Measurements from ENCODE around the gene ADNP. TPM values are rescaled to one million over a fixed set of nuclear protein-coding genes. Genes with fewer than 3 reads are reported as not detected.
A peak's percentile ranks its signal among the peaks of the same experiment; 100 is the strongest.

The ADNP gene
- total RNA-seq, 1 donor from 2014 or later, result 139 TPM

DNA sequence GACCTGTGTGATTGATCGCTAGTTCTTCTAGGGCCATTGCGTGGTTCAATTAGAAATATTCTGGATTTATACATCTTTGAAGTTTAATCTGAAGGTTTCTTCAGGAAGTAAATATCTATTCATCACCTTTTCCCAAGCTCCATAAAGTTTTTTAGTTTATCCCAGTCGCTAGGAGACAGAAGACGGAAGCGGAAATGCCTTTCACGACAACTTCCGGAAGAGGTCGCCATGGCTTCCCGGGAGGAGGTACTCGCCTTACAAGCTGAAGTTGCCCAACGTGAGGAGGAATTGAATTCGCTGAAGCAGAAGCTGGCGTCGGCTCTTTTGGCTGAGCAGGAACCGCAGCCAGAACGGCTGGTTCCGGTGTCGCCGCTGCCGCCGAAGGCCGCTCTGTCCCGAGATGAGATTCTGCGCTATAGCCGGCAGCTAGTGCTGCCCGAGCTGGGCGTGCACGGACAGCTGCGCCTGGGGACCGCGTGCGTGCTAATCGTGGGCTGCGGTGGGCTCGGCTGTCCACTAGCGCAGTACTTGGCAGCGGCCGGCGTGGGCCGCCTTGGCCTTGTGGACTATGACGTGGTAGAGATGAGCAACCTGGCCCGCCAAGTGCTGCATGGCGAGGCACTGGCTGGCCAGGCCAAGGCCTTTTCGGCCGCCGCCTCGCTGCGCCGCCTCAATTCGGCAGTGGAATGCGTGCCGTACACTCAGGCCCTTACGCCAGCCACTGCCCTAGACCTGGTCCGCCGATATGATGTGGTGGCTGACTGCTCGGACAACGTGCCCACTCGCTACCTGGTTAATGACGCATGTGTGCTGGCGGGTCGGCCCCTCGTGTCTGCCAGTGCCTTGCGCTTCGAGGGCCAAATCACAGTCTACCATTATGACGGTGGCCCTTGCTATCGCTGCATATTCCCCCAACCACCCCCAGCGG is 27.6 kb upstream of the ADNP start, which contains the start of gene MOCS3:
Gene MOCS3, plus strand, starts transcription at position 204 of the 928 bp plus-strand sequence. Its CDS starts 25 bp downstream, at position 229.
- peak; percentile 71 for DNase-seq
- H3K4me3 Mint-ChIP-seq (ENCODE audit: unreplicated experiment), result peak within 1 kb of the TSS; percentile 97

GRCh38 chr20:50957798-50958614 is 26.8 kb upstream of the ADNP start, which contains the start of gene DPM1:
Gene DPM1, minus strand, starts transcription at chr20:50958532. Its CDS starts 9 bp downstream, at chr20:50958523.
- Mint-ChIP-seq H3K9me3 (ENCODE audit: unreplicated experiment) (peaks cover 1% of the 10 kb centered on the region), H3K27ac (ENCODE audit: unreplicated experiment) (peak within 1 kb of the TSS; percentile 98), H3K36me3 (ENCODE audit: unreplicated experiment) (no peaks in the 10 kb centered on the region), H3K27me3 (ENCODE audit: unreplicated experiment) (peaks cover 5% of the 10 kb centered on the region), H3K4me3 (ENCODE audit: unreplicated experiment) (peak within 1 kb of the TSS; percentile 97), H3K4me1 (ENCODE audit: low read depth, unreplicated experiment) (peaks cover 19% of the 10 kb centered on the region)
- peak; percentile 84 for DNase-seq
- no peak for TF ChIP-seq CTCF (IDR thresholded peaks at IDR 0.05; ENCODE audit: partially characterized antibody, unreplicated experiment)

More for the DNA sequence above, 27.6 kb upstream of the ADNP start, which contains the start of gene MOCS3:
- TF ChIP-seq CTCF (IDR thresholded peaks at IDR 0.05; ENCODE audit: partially characterized antibody, unreplicated experiment), result peak; percentile 30
- Mint-ChIP-seq H3K27ac (ENCODE audit: unreplicated experiment) (peak within 1 kb of the TSS; percentile 98), H3K9me3 (ENCODE audit: unreplicated experiment) (peaks cover 1% of the 10 kb centered on the region), H3K36me3 (ENCODE audit: unreplicated experiment) (no peaks in the 10 kb centered on the region), H3K4me1 (ENCODE audit: low read depth, unreplicated experiment) (peaks cover 19% of the 10 kb centered on the region), H3K27me3 (ENCODE audit: unreplicated experiment) (peaks cover 5% of the 10 kb centered on the region)

DNA sequence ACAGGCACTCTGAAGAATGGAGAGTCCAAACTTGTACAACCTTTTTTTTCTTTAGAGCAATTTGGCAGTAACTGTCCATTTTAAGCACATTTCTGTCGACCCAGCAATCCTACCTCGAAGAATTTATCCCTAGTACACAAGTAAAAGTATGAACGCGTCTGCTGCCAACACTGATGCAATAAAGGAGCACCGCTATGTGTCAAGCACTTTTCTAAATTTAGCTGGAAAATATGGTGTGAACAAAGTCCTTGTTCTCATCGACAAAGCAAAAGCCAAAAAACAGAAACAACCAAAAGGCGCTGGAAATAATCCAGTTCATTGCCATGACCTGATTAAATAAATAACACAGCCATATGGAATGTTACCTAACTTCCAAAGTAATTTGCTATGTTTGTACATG is 26.0 kb upstream of the ADNP start:
- H3K9me3 Mint-ChIP-seq (ENCODE audit: unreplicated experiment), result peaks cover 1% of the 10 kb centered on the region
- peak overlapping the region; percentile 97 for H3K4me3 Mint-ChIP-seq (ENCODE audit: unreplicated experiment)
- no peak for TF ChIP-seq CTCF (IDR thresholded peaks at IDR 0.05; ENCODE audit: partially characterized antibody, unreplicated experiment)
- H3K36me3 Mint-ChIP-seq (ENCODE audit: unreplicated experiment), result no peaks in the 10 kb centered on the region
- H3K27me3 Mint-ChIP-seq (ENCODE audit: unreplicated experiment), result peaks cover 5% of the 10 kb centered on the region
- H3K4me1 Mint-ChIP-seq (ENCODE audit: low read depth, unreplicated experiment), result peaks cover 19% of the 10 kb centered on the region
- no peak for DNase-seq
- peak overlapping the region; percentile 98 for H3K27ac Mint-ChIP-seq (ENCODE audit: unreplicated experiment)

- Mint-ChIP-seq H3K27me3 (ENCODE audit: unreplicated experiment) (peaks cover 5% of the 10 kb centered on the region), H3K9me3 (ENCODE audit: unreplicated experiment) (peaks cover 1% of the 10 kb centered on the region), H3K36me3 (ENCODE audit: unreplicated experiment) (no peaks in the 10 kb centered on the region), H3K4me3 (ENCODE audit: unreplicated experiment) (no peak overlapping the region), H3K27ac (ENCODE audit: unreplicated experiment) (no peak overlapping the region), H3K4me1 (ENCODE audit: low read depth, unreplicated experiment) (peaks cover 16% of the 10 kb centered on the region)
- TF ChIP-seq CTCF (IDR thresholded peaks at IDR 0.05; ENCODE audit: partially characterized antibody, unreplicated experiment), result no peak
- no peak for DNase-seq
Observed at GRCh38 chr20:50953821-50954220, 22.6 kb upstream of the ADNP start.
